Adrenal gland (tissue), 5 donors: Measurements from ENCODE around the gene DLG2.
A peak's percentile ranks its signal among the peaks of the same experiment; 100 is the strongest.

Source experiments
- CTCF ChIP-seq, 6 experiments: fragments of 450-650 bp in 4 of 6; fragments of 200-600 bp in 2 of 6; sonication (generic) in 1 of 6; IDR thresholded peaks; 1 replicate in 5 of 6; 2 replicates in 1 of 6; pipeline versions ENCODE4 v1.5.1 to v1.8.0; 2016 to 2021; ENCODE audit warnings: antibody characterized with exemption in 6 of 6, mild to moderate bottlenecking in 2 of 6, moderate library complexity in 1 of 6
- POLR2A ChIP-seq, 2 donors: fragments of 450-650 bp; IDR thresholded peaks; one replicate each; pipeline ENCODE4 v1.6.1; 2017; ENCODE audit warnings: antibody characterized with exemption in 2 of 2, mild to moderate bottlenecking in 2 of 2, moderate library complexity in 1 of 2
- donor health status: DM: no; HTN: no; CAD: no.

- peak; percentile 23 to 51 (median 40) for TF ChIP-seq CTCF (IDR thresholded peaks at IDR 0.05)
- no peak for TF ChIP-seq POLR2A (IDR thresholded peaks at IDR 0.05)
These were observed 846.4 kb downstream of the DLG2 start for GRCh38 chr11:84780689-84781293.
